Suppressor macrophage (primary cell): ENCODE results near the gene BICRAL.
"Not testable (repeated sequence)": the region's sequence is repeated elsewhere in the genome, so short reads cannot be mapped to it uniquely, and the experiment has no call there.

Experiments used
- DNase-seq, 4 experiments: peaks; one replicate each; pipeline ENCODE4 v3.0.0-alpha.2; 2020 to 2022

BICRAL gene

GRCh38 chr6:42791706-42792320 is 10.0 kb downstream of the BICRAL start:
- no peak for DNase-seq

- DNase-seq, result no peak
These were observed 13.8 kb downstream of the BICRAL start for GRCh38 chr6:42795651-42796050.

GRCh38 chr6:42796171-42796570 is 14.3 kb downstream of the BICRAL start:
- DNase-seq, result no peak

GRCh38 chr6:42797696-42798095 is 15.8 kb downstream of the BICRAL start:
- not testable (repeated sequence) for DNase-seq

- no peak for DNase-seq
These were observed 23.5 kb downstream of the BICRAL start for GRCh38 chr6:42805297-42805861.

GRCh38 chr6:42806359-42806758 is 24.5 kb downstream of the BICRAL start:
- not testable (repeated sequence) for DNase-seq

- DNase-seq, result no peak
These were observed 26.9 kb downstream of the BICRAL start for GRCh38 chr6:42808492-42809483.

GRCh38 chr6:42813074-42813645 is 31.3 kb downstream of the BICRAL start:
- no peak for DNase-seq

GRCh38 chr6:42813906-42814444 is 32.1 kb downstream of the BICRAL start:
- no peak for DNase-seq

- DNase-seq, result peak in 2 of 4 experiments; percentile 4 to 8
These were observed 33.9 kb downstream of the BICRAL start for GRCh38 chr6:42815726-42816125.

GRCh38 chr6:42817907-42818306 is 36.1 kb downstream of the BICRAL start:
- no peak for DNase-seq

- no peak for DNase-seq
These were observed 36.6 kb downstream of the BICRAL start for GRCh38 chr6:42818416-42818815.

- no peak for DNase-seq
These were observed 37.0 kb downstream of the BICRAL start for GRCh38 chr6:42818878-42819277.

GRCh38 chr6:42819803-42820511 is 38.1 kb downstream of the BICRAL start:
- DNase-seq, result peak in 3 of 4 experiments; percentile 4 to 10 (median 7)

GRCh38 chr6:42820512-42821340 is 38.9 kb downstream of the BICRAL start:
- no peak for DNase-seq

- DNase-seq, result no peak
These were observed 39.5 kb downstream of the BICRAL start for GRCh38 chr6:42821341-42821668.

- no peak for DNase-seq
These were observed 40.0 kb downstream of the BICRAL start for GRCh38 chr6:42821846-42822245.

- DNase-seq, result no peak
These were observed 47.8 kb downstream of the BICRAL start for GRCh38 chr6:42829561-42830092.

GRCh38 chr6:42831237-42831636 is 49.4 kb downstream of the BICRAL start:
- no peak for DNase-seq

- no peak for DNase-seq
These were observed 52.2 kb downstream of the BICRAL start for GRCh38 chr6:42834056-42834455.
